Neural progenitor cell (in vitro differentiated cells): ENCODE data around the gene HINFP.

ENCODE experiments used
- EZH2 ChIP-seq: fragments of 200-600 bp; sonication (generic); IDR thresholded peaks from 2 replicates; pipeline ENCODE4 v1.6.1; 2017; ENCODE audit warnings: antibody characterized with exemption, mild to moderate bottlenecking, moderate library complexity
- TF ChIP-seq, protein P1 (sequence below): fragments of 200-600 bp; sonication (generic); IDR thresholded peaks from 2 replicates; pipeline ENCODE4 v1.5.1; 2017; ENCODE audit warnings: antibody characterized with exemption, mild to moderate bottlenecking

DNA sequence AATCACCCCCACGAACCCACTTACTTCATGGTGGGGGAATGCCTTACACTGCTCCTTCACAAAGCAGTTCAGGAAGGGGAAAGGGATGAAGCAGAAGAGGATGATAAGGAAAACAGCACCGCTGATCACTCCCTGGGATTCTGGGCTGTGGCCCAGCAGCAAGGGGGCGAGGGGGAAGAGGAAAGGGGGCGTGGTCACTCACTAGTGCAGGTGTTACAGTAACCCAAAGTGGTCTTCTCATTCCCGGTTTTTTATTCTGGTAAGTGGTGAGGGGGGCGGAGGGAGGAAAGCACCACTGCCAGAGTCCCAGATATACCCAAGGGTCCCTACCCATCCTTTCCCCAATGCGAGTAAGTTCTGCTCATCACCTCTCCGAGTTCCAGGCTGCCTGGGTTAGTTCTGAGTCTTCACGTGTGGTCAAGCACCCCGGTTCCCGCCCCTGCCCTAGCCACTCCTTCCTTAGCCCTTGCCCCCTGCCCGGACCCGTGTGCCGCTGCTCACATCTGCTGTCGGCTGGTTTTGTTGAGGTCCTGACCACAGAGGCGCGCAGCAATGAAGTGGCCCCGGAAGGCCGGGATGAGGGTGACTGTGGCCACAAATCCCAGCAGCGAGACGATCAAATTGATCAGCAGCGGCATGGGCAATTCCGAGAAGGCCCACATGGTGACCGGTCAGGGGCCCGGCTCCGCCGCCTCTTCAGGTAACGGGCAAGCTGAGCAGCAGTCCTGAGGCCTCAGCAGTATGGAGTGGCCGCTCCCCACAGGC, 20.2 kb upstream of the HINFP start:
- TF ChIP-seq EZH2 = no peak
- TF ChIP-seq, protein P1, sequence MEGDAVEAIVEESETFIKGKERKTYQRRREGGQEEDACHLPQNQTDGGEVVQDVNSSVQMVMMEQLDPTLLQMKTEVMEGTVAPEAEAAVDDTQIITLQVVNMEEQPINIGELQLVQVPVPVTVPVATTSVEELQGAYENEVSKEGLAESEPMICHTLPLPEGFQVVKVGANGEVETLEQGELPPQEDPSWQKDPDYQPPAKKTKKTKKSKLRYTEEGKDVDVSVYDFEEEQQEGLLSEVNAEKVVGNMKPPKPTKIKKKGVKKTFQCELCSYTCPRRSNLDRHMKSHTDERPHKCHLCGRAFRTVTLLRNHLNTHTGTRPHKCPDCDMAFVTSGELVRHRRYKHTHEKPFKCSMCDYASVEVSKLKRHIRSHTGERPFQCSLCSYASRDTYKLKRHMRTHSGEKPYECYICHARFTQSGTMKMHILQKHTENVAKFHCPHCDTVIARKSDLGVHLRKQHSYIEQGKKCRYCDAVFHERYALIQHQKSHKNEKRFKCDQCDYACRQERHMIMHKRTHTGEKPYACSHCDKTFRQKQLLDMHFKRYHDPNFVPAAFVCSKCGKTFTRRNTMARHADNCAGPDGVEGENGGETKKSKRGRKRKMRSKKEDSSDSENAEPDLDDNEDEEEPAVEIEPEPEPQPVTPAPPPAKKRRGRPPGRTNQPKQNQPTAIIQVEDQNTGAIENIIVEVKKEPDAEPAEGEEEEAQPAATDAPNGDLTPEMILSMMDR = peak; percentile 25
